Ectodermal cell (in vitro differentiated cells): Measurements from ENCODE around the gene RAI2. TPM values are rescaled to one million over a fixed set of nuclear protein-coding genes. Genes with fewer than 3 reads are reported as not detected.

ENCODE experiments used
- H3K27ac ChIP-seq: 2 replicates; pipeline ENCODE4 v1.7.0; 2013; ENCODE audit warnings: mild to moderate bottlenecking, low read depth, low read length; ENCODE audit not compliant: insufficient read depth, poor library complexity, severe bottlenecking
- H3K27me3 ChIP-seq: 2 replicates; pipeline ENCODE4 v1.7.0; 2013; ENCODE audit warnings: mild to moderate bottlenecking, low read length; ENCODE audit not compliant: insufficient read depth, control insufficient read depth, poor library complexity, severe bottlenecking
- H3K36me3 ChIP-seq: one replicate; pipeline ENCODE4 v1.7.0; 2013; ENCODE audit warnings: low read length; ENCODE audit not compliant: control insufficient read depth, insufficient read depth
- H3K4me1 ChIP-seq: one replicate; pipeline ENCODE4 v1.7.0; 2013; ENCODE audit warnings: low read length; ENCODE audit not compliant: control insufficient read depth, insufficient read depth
- H3K4me3 ChIP-seq: 2 replicates; pipeline ENCODE4 v1.7.0; 2013; ENCODE audit warnings: low read depth, low read length, control low read depth; ENCODE audit not compliant: insufficient read depth
- H3K9me3 ChIP-seq: 2 replicates; pipeline ENCODE4 v1.7.0; 2013; ENCODE audit warnings: mild to moderate bottlenecking, low read length, moderate library complexity; ENCODE audit not compliant: control insufficient read depth
- WGBS, 2 experiments: methylation state at CpG; one replicate each; pipeline ENCODE4 v1.1.7; 2013; ENCODE audit warnings: missing lambda C conversion rate in 2 of 2; 5-methylcytosine and 5-hydroxymethylcytosine counted together
- polyA plus RNA-seq, 4 experiments: library from polyadenylated mRNA; stranded (reverse); fragments of 50-300 nt; gene quantifications; one replicate each; pipeline ENCODE4 v1.2.3, GENCODE V29; 2013

The RAI2 gene
- polyA plus RNA-seq (2013, experiment 1 of 4), result 2.4 TPM
- polyA plus RNA-seq (2013, experiment 2 of 4), result 2.7 TPM
- polyA plus RNA-seq (2013, experiment 3 of 4), result 1.9 TPM
- polyA plus RNA-seq (2013, experiment 4 of 4), result 2.2 TPM

DNA sequence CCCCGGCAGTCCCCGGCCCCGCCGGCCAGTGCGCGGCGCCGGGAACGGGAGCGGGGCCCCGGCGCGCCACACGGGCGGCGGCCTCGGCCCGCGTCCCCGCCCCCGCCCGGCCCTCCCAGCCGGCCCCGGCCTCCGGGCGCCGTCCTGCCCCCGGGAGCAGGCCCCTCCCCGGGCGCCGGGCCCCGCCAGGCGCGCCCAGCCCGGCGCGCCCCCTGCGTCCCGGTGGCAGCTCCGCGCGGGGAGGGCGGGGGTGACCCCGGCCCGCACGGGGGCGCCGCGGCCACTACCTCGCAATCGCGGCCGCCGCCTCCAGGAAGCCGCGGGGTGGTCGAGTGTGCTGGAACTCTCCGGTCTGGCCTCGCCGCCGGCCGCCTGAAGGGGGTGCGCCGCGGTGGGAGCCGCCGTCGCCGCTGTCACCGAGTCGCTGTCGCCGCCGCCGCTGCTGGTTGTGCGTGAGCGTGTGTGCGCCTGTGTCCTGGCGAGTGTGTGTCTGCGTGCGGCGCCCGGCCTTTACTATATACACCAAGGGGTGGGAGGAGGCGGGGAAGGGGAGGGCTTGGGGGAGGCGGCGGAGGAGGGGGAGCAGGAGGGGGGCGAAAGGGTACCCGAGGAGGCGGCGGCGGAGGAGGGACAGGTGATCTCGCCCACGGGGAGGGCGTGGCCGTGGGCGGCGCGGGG lies at the start of gene RAI2:
Gene RAI2 (minus strand): TSS at position 488 of the 678 bp plus-strand sequence. CDS start 59,288 bp downstream, outside the sequence.
- peaks cover 8% of the 10 kb centered on the region for H3K4me1 ChIP-seq
- peaks cover 69% of the 10 kb centered on the region for H3K27me3 ChIP-seq

DNA sequence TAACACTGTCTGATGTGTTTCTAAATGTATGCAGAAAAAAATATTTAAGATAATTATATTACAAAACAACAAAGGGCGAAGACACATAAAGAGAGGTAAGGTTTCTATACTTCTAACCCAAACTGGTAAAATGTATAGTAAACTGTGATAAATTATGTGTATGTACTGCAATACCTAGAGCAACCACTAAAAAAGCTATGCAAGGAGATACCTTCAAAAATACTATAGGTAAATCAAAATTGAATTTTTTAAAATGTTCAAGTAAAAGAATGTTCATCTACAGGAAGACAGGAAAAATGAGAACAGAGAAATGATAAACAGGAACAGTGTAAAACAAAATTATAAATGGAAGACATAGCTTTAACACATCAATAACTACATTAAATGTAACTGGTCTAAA lies 27.3 kb upstream of the RAI2 start:
- Histone ChIP-seq H3K4me3 (no peak overlapping the region), H3K4me1 (no peaks in the 10 kb centered on the region), H3K27me3 (no peaks in the 10 kb centered on the region), H3K36me3 (no peaks in the 10 kb centered on the region), H3K27ac (no peak overlapping the region), H3K9me3 (no peaks in the 10 kb centered on the region)
- WGBS, 2 experiments, result no CpG with 5 or more reads among the region's 1 CpG

More for the DNA sequence above, at the start of gene RAI2:
- Histone ChIP-seq H3K9me3 (no peaks in the 10 kb centered on the region), H3K27ac (no peak within 1 kb of the TSS), H3K4me3 (peak within 1 kb of the TSS; percentile 41), H3K36me3 (no peaks in the 10 kb centered on the region)
- 0% methylated on average over 90 to 93 of the region's 98 CpGs for WGBS, 2 experiments

DNA sequence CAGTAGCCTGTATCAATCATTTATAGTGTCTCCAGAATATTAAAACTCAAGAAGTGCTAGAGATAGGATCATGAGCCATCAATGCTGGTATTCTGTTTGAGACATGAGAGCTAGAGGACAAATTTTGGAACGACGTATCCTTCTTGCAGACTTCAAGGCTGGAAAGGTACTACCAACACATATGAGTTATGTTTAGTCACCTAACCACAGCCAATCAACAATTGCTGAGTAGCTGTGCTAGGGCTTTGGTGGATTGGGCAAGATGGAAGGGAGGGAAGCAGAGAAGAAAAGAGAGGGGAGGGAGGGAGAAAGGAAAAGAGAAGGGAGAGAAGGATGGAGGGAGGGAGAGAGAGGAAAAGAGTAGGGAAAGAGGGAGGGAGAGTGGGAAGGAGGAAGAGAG lies 21.6 kb upstream of the RAI2 start:
- H3K36me3 ChIP-seq, result no peaks in the 10 kb centered on the region
- H3K27me3 ChIP-seq, result no peaks in the 10 kb centered on the region
- no peaks in the 10 kb centered on the region for H3K9me3 ChIP-seq
- no peaks in the 10 kb centered on the region for H3K4me1 ChIP-seq
- H3K4me3 ChIP-seq, result no peak overlapping the region
- no peak overlapping the region for H3K27ac ChIP-seq
- WGBS, 2 experiments, result 71% methylated on average over 2 of the region's 2 CpGs; no CpG with 5 or more reads in 1 of the 2 experiments

DNA sequence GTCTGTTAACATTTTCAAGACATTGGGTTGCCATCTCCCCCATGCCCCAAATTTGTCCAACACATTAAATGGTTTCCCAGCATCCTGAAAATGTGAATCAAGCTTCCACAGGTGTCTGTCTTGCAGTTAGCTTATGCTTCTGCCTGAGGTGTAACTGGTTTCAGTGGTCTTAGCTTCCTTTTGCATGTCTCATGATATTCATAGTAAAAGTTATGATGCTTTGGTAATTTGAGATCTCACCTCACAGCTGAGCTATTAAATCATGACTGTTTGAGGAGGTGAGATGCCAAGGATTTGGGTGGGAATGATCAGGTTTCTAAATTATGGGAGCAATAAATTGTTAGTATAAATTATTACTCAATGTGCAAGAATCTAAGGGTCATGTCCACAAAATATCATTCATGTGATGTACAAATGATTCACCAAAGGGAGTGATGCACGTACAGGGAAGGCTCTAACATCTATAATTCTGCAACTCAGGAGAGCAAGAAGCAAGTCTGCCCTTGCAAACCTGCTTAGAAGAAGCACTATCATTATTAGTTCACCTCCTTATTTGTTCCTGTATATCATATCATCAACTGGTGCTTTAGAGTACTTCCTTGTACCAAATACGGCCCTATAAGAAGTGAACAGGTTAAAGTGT lies 17.1 kb upstream of the RAI2 start:
- 85 to 100% methylated on average over 1 of the region's 2 CpGs for WGBS, 2 experiments
- no peaks in the 10 kb centered on the region for H3K36me3 ChIP-seq
- no peaks in the 10 kb centered on the region for H3K4me1 ChIP-seq
- no peak overlapping the region for H3K4me3 ChIP-seq
- no peaks in the 10 kb centered on the region for H3K9me3 ChIP-seq
- H3K27ac ChIP-seq, result no peak overlapping the region
- H3K27me3 ChIP-seq, result no peaks in the 10 kb centered on the region

DNA sequence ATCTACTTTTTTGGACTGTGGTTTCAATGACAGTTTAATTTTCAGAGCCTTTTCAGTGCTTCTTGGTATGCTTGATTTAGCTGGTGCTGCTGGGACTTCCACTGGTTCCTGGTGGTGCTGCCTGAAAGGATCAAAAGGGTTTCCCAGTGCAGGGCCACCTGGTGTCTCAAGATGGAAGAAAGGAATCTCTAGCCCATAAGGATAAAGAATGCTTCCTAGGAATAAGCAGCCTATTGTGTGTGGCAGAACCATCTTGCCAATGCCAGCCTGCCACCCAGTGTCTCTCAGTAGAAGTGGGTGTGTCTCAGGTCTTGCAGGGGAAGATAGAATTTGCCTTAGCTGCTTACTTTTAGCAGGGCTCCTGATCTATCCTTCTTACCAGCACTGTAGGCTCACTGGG lies 15.0 kb upstream of the RAI2 start:
- Histone ChIP-seq H3K4me1 (no peaks in the 10 kb centered on the region), H3K36me3 (no peaks in the 10 kb centered on the region), H3K27ac (no peak overlapping the region), H3K27me3 (no peaks in the 10 kb centered on the region), H3K9me3 (no peaks in the 10 kb centered on the region), H3K4me3 (no peak overlapping the region)

DNA sequence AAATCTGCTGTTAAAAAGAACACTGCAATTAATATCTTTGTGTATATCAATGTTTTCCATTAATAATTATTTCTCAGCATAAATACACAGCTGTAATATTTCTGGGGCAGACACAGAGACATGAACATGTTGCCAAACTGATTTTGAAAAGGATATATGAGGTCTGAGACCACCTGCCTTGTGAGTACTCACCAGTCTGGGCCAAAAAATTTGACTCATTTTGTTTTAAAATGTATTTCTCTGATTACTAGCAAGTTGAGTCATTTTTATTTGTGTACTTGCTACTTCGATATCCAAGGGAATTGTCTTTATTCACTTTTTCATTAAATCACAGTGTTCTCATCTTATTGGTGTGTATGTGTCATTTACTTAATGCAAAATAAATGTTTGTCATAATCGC lies 8.5 kb upstream of the RAI2 start:
- Histone ChIP-seq H3K27ac (no peak overlapping the region), H3K9me3 (no peaks in the 10 kb centered on the region), H3K36me3 (no peaks in the 10 kb centered on the region), H3K4me1 (no peaks in the 10 kb centered on the region), H3K4me3 (no peak overlapping the region), H3K27me3 (no peaks in the 10 kb centered on the region)
- WGBS, 2 experiments, result no CpG with 5 or more reads among the region's 2 CpGs

DNA sequence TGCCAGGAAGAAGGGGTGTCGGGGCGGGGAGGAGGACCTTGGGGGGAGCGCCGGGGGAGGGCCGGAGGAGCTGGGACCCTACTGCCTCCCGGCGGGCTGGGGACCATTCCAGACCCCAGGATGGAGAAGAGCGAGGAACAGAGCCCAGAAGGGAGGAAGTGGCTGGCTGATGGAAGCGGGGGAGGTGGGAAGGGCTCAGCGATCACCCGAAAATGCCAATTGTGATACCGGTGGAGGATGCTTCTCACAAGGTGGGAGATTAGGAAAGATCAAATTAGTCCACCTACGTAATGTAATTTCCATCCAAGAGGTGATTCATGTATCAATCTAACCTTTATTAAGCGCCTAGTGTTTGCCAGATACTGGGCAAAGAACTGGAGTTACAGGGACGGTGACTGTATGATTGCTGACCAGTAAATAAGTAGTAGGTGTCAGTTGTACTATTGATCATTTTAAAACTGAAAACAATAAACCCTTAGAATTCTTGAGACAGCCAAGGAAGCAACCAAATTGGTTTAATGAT lies 452 bp upstream of the RAI2 start:
- Histone ChIP-seq H3K4me1 (peaks cover 8% of the 10 kb centered on the region), H3K9me3 (no peaks in the 10 kb centered on the region), H3K36me3 (no peaks in the 10 kb centered on the region), H3K27ac (no peak overlapping the region), H3K4me3 (peak overlapping the region; percentile 22), H3K27me3 (peaks cover 66% of the 10 kb centered on the region)
- 5 to 6% methylated on average over 14 of the region's 15 CpGs for WGBS, 2 experiments

DNA sequence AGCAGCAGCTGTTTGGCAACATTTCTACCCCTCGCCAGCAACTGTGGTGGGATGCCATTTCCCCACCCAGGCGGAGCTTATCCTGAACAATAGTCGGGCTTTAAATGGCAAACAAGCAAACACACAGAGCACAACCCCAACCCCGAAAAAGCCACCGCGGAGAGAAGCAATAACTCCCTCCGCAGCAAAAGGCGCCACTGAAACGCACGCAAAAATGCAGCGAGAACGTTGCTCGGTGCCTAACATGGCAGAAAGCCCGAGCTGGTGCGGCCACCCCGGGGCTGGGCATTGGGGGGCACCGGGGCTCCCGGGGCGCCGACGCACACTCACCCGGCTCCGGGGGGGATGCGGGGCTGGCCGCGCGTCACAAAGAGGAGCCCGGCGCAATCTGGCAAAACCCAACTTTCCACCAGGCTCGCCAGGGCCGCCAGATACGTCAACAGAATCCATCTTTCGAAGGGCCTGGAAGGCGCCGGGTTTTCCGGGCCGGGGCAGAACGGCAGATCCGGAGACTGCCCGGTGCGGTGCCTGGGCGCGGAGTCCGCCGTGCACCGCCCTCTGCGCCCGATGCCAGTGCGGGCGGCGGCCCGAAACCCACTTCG lies 818 bp downstream of the RAI2 start:
- WGBS, 2 experiments, result 0% methylated on average over 53 of the region's 53 CpGs
- Histone ChIP-seq H3K27me3 (peaks cover 69% of the 10 kb centered on the region), H3K36me3 (no peaks in the 10 kb centered on the region), H3K9me3 (no peaks in the 10 kb centered on the region), H3K4me1 (peaks cover 8% of the 10 kb centered on the region), H3K4me3 (peak overlapping the region; percentile 41), H3K27ac (no peak overlapping the region)

DNA sequence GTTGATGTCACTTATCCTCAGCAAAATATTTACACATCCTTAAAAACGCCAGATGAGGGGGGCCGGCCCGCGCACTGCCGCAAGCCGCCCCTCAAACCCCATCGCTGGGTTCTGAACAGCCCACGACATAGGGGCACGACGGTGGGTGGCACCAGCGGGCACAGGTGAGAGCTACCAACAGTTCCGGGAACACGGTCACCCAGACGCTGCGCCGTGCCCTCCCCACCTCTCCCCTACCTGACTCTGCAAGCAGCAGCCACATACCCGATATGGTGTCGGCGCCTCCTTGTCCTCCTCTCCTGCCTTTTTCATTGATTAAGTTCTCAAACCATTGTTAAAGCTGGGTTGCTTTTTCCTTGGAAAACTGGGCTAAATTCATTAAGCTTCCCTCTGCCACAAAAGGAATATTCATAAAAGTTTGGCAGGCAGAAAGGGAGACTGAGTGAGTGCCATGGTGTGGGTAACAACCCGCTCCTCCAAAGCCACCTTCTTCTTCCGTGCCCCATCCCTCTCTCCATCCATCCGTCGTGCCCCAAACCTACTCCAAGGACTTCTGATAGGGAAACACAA lies 1.4 kb downstream of the RAI2 start:
- no peaks in the 10 kb centered on the region for H3K9me3 ChIP-seq
- peaks cover 69% of the 10 kb centered on the region for H3K27me3 ChIP-seq
- WGBS, 2 experiments, result 3 to 5% methylated on average over 23 of the region's 23 CpGs
- H3K4me3 ChIP-seq, result peak overlapping the region; percentile 41
- no peak overlapping the region for H3K27ac ChIP-seq
- H3K4me1 ChIP-seq, result peaks cover 8% of the 10 kb centered on the region
- H3K36me3 ChIP-seq, result no peaks in the 10 kb centered on the region

DNA sequence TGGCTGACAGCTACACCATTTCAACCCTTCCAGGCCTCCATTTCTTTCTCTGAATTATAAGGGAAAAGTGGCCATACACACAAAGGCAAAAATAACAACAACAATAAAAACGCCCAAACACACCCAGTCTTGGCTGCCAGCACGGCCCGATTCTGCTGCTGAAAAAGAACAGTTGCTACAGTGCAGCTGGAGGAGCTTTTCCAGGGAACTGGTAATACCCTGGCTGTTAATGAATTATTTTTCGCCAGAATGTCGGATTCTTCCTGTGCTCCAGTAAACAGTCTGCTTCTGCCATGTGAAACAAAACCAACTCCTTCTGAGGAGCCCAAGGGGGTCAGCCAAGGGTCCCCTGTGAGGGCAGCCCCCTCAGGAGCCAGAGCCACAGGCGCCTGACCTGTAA lies 6.6 kb downstream of the RAI2 start:
- H3K27me3 ChIP-seq, result peaks cover 33% of the 10 kb centered on the region
- no peak overlapping the region for H3K27ac ChIP-seq
- peaks cover 8% of the 10 kb centered on the region for H3K4me1 ChIP-seq
- WGBS, 2 experiments, result 88 to 90% methylated on average over 5 to 6 of the region's 6 CpGs
- H3K9me3 ChIP-seq, result no peaks in the 10 kb centered on the region
- no peak overlapping the region for H3K4me3 ChIP-seq
- H3K36me3 ChIP-seq, result no peaks in the 10 kb centered on the region
